SIG-M5 treated with dmso at 0.1 percent for 504 hours (cell line): ENCODE data around the gene GRAMD1B.
"Not testable (repeated sequence)": the region's sequence is repeated elsewhere in the genome, so short reads cannot be mapped to it uniquely, and the experiment has no call there.

Source experiments
- DNase-seq: peaks from one replicate; lab custom pipeline; 2025; ENCODE audit not compliant: unreplicated experiment; lab: John Stamatoyannopoulos, UW

Gene GRAMD1B

DNA sequence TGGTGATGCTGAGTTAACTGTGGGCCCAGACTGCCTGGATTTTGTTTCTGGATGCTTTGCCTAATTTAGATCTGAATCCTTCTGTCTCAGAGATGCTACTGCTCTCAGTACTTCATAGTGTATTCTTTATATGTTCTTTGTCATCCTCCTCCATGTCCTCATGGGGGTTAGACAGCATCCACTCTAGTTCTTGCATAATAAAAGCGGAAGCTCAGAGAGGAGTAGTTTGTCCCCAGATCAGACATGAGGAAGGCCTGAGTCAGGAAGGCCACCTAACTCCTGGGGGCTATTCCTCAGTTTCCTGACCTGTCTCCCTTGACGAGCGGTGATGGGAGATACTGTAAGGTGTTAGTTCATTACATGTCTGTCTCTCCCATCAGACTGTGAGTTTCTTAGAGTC is 134.2 kb downstream of the GRAMD1B start:
- DNase-seq: peak; percentile 43

DNA sequence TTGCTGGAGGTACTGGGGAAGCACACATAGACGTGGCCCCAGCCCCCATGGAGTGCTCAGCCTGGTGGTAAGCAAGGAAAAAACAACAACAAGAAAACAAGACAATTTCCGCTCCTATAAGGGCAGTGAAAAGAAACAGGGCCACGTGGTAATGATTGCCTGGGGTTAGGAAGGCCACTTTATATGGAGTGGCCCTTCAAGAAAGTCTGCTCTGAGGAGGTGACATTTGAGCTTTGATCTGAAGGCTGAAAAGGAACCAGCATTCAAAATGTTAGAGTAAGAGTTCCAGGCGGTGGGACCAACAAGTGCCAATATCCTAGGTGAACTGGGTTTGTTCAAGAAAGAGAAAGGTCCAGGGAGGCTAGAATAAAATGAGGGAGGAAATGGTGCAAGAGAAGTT is 136.8 kb downstream of the GRAMD1B start:
- no peak for DNase-seq

DNA sequence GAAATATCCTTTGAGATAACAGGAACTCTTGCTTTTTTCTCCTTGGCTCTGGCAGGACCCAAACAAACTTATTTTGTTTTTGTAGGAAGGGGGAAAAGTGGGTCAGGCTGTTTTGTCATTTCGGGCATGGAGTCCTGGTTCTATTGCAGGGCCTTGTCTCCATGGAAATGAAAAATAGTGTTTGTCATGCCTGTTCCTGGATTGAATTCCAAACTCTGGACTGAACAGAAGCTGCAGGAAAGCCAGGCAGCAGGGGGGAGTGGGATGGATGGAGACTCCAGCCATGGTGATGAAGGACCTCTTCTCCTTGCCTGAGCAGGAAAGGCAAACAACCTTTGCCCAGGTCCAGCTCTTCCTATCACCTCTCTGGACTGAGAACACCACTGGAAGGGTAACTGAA is 137.4 kb downstream of the GRAMD1B start:
- DNase-seq: no peak

DNA sequence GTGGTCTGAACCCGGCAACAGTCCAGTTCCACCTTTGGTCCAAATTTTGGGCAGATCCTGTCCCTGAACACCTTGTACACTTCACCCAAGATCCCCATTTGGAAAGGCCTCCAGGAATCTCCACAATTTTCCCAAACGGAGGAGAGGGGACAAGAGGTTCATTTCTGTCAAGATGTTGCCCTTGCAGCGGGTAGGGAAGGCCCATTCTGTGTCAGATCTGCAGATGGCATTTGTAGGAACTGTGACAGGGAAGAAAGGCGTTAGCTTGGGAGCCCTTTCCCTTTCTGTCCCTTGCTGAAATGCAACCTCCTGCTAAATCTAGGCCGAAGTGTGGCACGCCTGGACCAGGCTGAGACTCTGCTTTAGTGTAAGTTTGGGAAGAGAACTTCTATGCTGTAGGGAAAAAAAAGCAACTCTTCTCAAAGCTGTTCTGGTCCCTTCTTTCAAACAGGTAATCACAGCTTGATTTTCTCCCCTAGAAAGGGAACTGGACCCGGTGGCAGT is 138.3 kb downstream of the GRAMD1B start:
- DNase-seq: no peak

DNA sequence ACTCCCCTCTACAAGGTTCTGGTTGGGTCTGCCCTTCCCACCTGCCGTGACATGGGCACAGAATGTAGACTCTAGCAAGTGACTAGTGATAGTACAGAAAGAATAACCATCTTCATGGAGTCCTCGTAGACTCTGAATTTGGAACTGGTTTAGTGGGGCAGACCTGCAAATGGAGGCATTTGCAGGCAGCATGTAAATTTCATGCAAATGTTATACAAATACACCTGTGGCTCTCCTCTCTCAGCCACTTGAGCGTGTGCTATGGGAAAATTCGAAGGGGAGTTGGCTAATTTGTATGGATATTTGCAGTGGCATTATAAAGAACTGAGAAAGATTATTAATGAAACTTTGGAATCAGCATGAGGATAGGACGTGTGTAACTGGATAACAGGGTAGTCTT is 139.3 kb downstream of the GRAMD1B start:
- no peak for DNase-seq

DNA sequence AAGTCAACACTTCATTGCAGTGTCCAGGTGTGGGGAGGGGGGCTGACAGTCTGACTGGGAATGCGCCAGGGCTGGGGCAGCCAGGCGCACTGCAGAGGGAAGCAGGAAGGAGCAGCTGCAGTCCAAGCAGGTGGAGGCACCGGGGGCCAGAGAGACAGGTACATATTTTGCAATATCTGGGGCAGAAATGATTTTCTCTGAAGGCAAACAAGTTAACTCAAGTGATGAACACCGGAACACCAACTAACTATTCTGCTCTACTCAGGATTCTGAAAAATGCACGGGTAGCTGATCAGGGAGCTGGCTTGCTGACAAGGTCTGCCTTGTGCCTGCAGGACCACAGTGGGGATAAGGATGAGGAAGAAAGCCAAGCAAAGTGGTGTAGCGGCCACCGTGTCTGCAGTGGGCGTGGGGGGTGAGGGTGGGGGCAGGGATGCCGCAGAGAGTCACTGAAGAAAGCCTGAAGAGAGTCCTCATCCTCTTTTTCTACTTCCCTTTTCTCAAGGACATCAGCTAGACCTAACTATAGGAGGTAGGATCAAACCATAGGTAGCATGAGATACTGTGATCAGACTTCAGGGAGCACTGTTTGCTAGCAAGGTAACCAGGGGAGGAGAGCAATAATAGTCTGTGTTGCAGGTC is 141.0 kb downstream of the GRAMD1B start:
- peak; percentile 35 for DNase-seq

DNA sequence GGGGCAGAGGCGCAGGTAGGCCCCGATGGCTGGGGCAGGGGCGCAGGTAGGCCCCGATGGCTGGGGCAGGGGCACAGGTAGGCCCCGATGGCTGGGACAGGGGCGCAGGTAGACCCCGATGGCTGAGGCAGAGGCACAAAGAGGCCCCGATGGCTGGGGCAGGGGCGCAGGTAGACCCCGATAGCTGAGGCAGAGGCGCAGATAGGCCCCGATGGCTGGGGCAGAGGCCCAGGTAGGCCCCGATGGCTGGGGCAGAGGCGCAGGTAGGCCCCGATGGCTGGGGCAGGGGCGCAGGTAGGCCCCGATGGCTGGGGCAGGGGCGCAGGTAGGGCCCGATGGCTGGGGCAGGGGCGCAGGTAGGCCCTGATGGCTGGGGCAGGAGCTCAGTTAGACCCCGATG is 142.7 kb downstream of the GRAMD1B start:
- not testable (repeated sequence) for DNase-seq

DNA sequence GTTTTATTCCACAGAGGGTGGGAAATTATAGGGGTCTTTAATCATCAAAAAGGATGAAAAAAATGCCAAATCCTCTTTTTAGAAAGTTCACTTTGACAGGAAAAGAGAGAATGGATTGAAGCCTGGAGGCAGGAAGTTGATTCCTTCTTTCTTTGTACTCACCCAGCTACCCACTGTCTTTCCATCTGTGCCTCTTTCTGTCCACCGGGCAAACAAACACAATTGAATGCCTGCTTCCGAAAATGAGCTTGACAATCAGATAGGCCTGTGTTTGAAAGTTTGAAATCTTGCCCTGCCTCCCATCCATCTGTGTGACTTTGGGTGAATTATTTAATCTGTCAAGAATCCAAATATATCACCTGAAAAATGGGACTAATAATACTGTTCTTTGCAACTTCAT is 143.2 kb downstream of the GRAMD1B start:
- no peak for DNase-seq

DNA sequence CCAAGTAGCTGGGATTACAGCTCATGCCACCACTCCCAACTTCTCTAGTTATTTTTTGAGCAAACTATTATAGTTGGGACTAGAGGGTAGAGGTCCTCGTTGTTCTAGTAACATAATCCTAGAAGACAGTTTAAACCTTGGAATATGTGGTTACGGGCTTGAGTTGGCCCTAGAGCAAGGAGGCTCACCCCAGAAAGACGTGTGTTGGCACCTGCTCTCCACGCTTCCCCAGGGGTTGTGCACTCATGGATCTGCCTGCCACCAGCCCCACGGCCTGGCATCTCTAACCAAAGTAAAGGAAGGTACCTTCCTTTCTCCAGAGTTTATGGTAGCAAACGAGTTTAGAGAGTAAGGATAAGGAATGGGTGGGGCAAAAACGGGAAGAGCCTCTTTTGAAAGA is 145.4 kb downstream of the GRAMD1B start:
- DNase-seq: no peak

DNA sequence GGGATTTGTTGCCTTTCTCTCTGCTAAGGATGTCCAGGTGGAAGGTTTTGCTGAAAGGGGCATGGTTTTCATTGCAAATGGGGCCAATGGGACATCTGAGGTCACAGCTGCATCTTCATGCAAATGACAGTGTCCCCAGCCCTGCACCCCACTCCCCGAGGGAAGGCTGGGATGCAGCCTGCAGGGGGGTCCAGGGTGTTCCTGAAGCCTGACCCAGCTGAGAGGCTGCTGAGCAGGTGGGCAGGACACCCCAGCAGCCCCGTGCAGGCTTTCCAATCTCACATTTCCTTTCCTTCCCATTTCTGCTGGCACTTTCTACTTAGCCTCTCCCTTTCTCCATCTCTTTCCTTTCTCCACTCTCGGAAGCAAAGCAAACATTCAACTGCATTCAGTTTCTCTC is 146.0 kb downstream of the GRAMD1B start:
- DNase-seq: no peak

DNA sequence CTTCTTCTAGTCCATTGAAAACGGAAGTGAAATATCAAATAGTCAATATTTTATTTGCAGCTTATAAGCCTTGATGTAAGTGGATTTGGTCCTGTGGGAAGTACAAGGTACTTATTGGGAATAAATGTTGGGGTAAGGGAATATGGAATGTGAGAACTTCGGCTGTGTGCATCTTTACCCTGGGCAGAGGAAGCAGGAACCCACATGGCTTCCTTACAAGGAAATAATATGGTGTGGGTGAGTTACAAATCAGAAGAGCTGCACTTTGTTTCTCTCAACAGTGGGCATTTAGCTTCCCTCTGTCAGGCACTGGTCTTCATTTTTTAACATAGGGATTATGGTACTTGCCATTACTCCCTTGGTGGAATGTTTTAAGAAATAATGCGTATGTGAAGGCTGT is 146.4 kb downstream of the GRAMD1B start:
- DNase-seq: no peak

DNA sequence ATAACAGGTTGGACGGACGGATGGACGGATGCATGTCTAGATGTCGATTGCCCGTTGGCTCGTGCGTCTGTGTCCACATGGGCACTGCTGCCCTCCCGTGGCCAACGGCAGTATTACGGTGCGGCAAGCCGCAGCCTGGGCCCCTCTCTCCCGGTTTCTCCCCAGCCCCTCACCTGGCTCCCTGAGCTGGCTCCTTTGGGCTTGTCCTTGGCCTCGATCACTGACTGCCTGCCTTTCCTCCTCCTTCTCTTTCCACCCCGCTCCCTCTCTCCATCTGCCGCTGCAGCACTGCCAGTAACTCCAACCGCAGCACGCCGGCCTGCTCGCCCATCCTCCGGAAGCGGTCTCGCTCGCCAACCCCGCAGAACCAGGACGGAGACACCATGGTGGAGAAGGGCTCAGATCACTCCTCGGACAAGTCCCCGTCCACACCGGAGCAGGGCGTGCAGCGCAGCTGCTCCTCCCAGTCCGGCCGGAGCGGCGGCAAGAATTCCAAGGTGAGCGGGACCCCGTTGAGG is 147.1 kb downstream of the GRAMD1B start:
- DNase-seq: no peak

DNA sequence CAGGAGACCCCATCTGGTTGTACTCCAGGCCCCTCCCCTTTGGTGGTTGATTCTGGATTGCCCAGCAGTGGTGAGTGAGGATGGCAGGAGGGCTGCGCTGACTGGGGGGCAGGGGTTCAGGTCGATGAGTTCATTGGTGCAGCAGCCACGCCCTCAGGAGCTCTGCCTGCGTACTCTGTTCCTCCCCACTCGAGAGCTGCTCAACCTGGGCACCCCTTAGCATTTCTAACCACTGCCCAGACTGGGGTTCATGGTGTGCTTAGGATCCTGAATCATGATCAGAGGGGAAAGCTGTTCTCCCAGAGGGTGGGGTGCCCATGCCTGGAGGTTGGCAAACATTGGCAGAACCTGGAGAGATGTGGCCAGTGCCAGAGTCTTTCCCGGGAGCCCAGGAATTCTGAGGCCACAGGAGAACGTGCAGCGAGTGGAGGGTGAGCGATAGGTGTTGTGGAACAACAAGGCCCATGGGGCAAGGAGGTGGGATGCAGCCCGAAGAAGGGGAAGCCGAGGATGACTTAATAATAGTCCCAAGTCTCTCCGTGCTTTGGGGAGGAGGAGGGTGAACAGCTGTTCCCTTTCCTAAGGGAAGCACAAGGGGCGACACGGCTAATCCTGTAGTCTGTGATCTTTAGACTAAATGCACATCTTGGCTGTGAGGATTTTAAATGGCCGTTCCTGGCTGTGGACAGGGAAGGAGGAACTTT is 148.9 kb downstream of the GRAMD1B start:
- DNase-seq: no peak

DNA sequence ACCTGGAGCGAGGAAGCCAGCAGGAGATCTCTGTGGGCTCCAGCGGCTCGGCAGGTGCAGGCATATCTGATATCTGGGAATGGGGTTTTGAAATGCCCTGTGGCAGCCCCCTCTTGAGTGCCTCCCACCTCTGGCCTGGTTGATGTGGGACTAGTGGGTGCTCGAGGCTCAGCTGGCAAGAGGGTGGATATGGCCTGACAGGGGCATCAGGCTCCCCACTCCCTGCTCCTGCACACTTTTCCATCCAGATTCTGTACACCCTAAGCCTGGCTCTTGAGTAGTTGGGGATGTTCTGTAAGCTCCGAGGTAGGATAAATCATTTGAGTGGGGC is 149.4 kb downstream of the GRAMD1B start:
- no peak for DNase-seq

DNA sequence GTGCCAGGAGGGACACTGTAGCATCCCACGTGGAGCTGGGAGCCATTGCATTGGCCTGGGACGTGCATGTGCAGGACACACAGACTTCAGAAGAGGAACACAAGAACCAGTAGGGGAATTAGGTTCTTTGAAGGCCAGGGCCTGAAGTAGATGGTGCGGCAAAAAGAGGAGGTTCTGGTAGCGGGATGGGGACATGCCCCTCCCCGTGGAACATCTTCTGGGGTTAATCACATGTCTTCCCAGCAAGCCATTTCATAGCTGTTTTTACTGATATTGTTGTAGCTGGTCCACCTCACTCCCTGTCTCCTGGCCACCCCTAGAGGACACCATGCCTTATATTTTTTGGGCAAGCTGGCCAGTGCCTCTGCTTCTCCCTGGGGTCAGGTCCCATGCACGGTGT is 150.1 kb downstream of the GRAMD1B start:
- DNase-seq: no peak

DNA sequence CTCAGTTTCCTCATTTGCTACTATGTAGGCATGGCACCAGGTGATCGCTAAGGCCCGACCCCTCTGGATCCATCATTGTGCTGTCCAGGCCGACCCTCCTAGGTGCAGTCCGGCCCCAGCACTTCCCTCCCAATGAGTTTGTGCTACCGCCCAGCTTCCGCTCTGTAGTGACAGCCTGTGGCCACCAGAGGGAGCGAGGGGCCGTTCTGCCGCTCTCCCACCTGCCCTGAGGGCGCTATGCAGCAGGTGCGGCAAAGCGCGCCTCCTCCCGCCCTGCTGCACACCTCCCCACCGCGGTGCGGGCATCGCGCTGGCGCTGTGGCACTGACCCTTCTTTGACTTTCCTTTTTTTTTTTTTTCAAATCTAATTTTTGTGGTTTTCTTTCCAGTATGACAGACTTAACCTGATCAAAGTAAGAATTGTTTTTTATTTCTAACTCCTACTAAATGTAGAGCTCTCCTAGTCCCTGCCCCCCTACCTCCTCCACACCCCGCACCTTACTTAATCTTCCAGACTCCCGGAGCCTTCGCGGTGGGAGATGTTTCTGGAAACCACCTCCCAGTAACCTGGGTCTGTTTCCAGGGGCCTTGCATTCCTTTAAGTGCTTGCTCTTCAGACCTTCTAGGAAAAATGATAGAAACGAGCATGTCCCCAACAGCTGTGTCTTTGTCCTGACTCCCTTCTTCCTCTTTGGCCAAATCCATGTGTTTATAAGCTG is 150.6 kb downstream of the GRAMD1B start:
- DNase-seq: peak; percentile 28

DNA sequence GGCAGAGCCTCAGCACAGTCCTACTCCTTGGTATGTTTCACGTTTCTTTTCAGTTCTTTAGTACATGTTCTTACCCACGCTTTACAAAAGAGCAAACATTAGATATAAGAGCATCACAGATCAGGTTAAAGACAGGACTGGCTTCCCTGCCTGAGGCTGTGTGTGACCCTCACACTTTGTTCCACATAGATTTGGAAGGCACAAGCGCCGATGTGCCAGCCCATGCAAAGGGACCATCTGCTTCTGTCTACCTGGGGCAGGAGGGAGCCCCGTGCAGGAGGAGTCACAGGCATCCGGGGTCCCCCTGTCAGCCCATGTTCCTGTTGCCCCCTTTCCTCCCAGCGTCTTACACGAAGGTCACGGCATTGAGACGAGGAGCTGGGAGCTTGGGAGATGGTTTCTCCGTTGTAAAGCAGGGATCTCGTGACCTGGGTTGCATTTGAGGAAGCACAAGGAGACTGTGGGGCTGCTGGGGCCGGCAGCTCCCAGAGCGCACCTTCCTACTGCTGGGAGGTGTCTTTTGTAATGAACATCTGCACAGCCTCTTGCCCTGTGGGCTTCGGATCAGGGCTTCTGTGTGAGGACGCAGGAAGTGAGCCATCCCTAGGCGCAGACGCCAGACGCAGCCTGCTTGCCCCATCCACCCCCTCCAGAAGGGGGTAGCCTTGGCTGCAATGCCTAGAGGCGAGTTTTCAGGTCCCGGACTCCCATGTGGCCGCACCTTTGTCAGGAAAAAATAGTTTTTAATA is 151.8 kb downstream of the GRAMD1B start:
- DNase-seq: no peak

DNA sequence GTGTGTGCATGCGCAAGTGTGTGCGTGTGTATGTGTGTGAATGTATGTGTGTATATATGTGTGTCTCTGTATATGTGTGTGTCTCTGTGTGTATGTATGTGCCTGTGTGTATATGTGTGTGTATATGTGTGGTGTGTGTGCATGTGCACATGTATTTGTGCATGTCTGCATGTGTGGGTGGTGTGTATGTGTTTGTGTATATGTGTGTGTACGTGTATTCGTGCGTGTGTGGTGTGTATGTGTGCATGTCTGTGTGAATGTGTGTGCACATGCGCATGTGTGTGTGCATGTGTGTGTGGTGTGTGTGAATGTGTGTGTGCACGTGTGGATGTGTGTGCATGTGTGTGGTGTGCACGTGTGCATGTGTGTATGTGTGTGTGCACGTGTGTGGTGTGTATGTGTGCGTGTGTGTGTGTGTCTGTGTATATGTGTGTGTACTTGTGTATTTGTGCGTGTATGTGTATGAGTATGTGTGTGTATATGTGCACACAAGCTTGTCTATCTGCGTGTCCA is 153.0 kb downstream of the GRAMD1B start:
- no peak for DNase-seq

DNA sequence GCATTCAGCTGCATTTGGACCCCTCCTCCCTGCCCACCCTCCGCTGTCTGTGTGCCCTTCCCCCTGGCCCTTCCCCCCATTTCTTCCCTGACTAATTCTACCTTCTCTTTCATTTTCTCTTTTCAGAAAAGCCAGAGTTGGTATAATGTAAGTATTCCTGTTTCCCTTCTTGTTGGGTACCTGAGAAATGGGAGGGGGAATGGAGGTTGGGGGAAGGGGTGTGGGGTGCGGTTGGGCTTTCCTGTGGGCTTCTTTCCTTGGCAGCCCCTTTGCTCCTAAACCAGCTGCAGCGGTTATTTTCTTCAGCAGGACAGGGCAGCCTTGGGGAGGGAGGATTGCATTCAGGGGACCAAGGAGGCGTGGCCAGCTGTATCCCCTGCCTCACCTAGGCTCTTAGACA is 154.1 kb downstream of the GRAMD1B start:
- DNase-seq: no peak

DNA sequence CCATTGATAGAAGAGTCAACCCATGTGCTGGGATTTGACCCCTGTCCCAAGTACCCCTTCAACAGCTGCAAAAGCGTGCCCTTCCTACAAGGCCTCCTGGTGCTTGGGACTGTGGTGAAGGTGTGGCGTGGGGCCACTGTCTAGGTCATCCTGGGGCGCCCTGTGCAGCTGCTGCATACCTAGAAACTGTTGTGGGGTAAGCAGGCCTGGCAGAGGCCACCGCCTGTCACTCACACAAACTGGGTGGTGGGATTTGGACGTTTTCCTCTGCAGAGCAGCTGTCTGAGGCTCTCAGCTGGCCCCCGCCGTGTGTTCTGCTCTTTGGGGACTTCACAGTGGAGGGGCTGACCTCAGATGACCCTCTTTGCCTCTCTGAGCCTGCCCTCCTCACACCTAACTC is 154.7 kb downstream of the GRAMD1B start:
- no peak for DNase-seq

DNA sequence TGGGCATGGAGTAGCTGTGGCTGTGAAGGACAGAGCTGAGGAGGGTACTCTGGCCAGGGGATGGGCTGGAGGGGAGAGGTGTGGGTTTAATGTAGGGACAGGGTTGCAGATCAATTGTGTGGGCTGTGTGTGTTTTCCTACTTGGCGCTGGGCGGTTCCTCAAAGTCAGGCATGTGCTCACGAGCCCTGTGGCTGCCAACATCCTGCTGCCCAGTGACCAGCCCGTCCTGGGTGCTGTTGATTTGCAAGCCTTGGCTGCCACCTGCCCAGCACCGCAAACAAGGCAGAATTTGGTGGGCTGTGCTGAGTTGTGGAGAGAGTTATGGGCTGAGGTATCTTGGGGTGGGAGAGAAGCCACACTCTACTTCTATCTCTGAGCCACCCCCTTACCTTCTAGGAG is 155.1 kb downstream of the GRAMD1B start:
- DNase-seq: no peak
